A673 (cell line): ENCODE data around the gene GGA3.

ENCODE experiments used
- EZH2 ChIP-seq: fragments of 200-600 bp; sonication (generic); IDR thresholded peaks from 2 replicates; pipeline ENCODE4 v1.6.1; 2017; ENCODE audit warnings: borderline replicate concordance, low read depth, mild to moderate bottlenecking, mixed read lengths, antibody characterized with exemption, low read length; ENCODE audit not compliant: poor library complexity, severe bottlenecking
- TF ChIP-seq, protein P1 (sequence below): fragments of 300-800, 200-600 bp; sonication (generic); conservative IDR thresholded peaks from 2 replicates; pipeline ENCODE4 v1.5.1; 2017; ENCODE audit warnings: low read depth, mild to moderate bottlenecking, antibody characterized with exemption, low read length, moderate library complexity, mixed read lengths

DNA sequence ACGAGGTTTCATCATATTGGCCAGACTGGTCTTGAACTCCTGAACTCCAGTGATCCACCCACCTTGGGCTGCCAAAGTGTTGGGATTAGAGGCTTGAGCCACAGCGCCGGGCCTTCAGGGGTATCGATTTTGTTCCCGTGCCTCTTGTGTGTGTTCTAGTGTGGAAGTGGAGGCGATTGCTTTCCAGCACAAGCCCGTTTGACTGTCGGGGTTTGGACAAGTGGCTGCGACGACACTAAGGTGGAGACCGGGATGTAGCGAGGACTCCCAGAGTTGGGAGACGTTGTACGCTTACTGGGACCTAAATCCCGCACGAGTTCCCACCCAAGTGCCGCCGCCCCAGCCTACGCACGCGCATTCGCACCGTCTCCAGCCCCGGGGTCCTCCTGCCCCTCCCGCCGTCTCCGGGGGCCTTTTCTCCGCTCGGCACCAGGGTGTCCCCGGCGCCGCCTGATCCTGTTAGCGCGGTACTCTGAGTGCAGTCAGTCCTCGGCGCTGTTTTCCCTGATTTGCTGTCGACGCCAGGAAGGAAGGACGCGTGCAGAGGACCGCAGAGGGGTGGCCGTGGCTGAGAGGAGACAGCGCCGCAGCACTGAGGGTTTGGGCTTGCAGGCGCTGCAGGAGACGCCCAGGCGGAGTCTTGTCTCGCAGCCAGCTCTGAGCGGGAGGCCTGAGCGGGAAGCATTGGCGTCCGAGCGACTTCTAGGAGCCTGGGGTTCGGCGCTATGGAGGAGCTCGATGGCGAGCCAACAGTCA lies 56.2 kb downstream of the GGA3 start, which contains the start of gene NUP85:
- TF ChIP-seq, protein P1, sequence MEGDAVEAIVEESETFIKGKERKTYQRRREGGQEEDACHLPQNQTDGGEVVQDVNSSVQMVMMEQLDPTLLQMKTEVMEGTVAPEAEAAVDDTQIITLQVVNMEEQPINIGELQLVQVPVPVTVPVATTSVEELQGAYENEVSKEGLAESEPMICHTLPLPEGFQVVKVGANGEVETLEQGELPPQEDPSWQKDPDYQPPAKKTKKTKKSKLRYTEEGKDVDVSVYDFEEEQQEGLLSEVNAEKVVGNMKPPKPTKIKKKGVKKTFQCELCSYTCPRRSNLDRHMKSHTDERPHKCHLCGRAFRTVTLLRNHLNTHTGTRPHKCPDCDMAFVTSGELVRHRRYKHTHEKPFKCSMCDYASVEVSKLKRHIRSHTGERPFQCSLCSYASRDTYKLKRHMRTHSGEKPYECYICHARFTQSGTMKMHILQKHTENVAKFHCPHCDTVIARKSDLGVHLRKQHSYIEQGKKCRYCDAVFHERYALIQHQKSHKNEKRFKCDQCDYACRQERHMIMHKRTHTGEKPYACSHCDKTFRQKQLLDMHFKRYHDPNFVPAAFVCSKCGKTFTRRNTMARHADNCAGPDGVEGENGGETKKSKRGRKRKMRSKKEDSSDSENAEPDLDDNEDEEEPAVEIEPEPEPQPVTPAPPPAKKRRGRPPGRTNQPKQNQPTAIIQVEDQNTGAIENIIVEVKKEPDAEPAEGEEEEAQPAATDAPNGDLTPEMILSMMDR = no peak
- TF ChIP-seq EZH2 = no peak
